IMR-90 (cell line): ENCODE results near the gene NACC1. TPM values are rescaled to one million over a fixed set of nuclear protein-coding genes. Genes with fewer than 3 reads are reported as not detected.
A peak's percentile ranks its signal among the peaks of the same experiment; 100 is the strongest.

Source experiments
- ATAC-seq: fragments of 200-7000 bp; cut with Tn5 transposase; 2 replicates; pipeline ENCODE4 v1.9.1; 2020; ENCODE audit warnings: low read depth, mild to moderate bottlenecking, moderate library complexity
- BruUV-seq: library from RNA; stranded (reverse); fragments of 400-500 nt; replicated peaks from 2 replicates; lab custom pipeline; 2021; lab: Mats Ljungman, UMichigan
- CTCF ChIA-PET: fragments of 300-600 bp; formaldehyde crosslinking; extraction: SDS; loops from one replicate; lab custom pipeline; 2021; ENCODE audit warnings: antibody characterized with exemption; lab: Yijun Ruan, JAX
- POLR2A ChIA-PET: fragments of 300-600 bp; sonication (Branson Sonifier 250); formaldehyde crosslinking; loops from one replicate; lab custom pipeline; 2022; ENCODE audit warnings: antibody characterized with exemption; ENCODE audit not compliant: unreplicated experiment; lab: Charles Lee
- DNase-seq: peaks from one replicate; pipeline ENCODE4 v3.0.0; 2013
- H2AFZ ChIP-seq: replicated peaks from 2 replicates; pipeline ENCODE3; 2013; ENCODE audit warnings: low read length, mild to moderate bottlenecking; ENCODE audit not compliant: poor library complexity
- H2AK5ac ChIP-seq: 2 replicates; pipeline ENCODE4 v1.6.1; 2013; ENCODE audit warnings: low read depth, low read length, inconsistent platforms
- H2AK9ac ChIP-seq: replicated peaks from 2 replicates; pipeline ENCODE3; 2013; ENCODE audit warnings: mild to moderate bottlenecking, low read depth, low read length, moderate library complexity; ENCODE audit not compliant: poor library complexity
- H2BK120ac ChIP-seq: 2 replicates; pipeline ENCODE4 v1.6.1; 2013; ENCODE audit warnings: low read depth, low read length, inconsistent platforms
- H2BK15ac ChIP-seq: 3 replicates; pipeline ENCODE4 v1.6.1; 2013; ENCODE audit warnings: low read depth, low read length, inconsistent platforms
- H2BK20ac ChIP-seq: 2 replicates; pipeline ENCODE4 v1.6.1; 2013; ENCODE audit warnings: low read depth, mild to moderate bottlenecking, inconsistent platforms, low read length, moderate library complexity
- H2BK5ac ChIP-seq: 2 replicates; pipeline ENCODE4 v1.6.1; 2013; ENCODE audit warnings: mild to moderate bottlenecking, low read depth, low read length, inconsistent platforms; ENCODE audit not compliant: poor library complexity, severe bottlenecking
- H3K14ac ChIP-seq: replicated peaks from 2 replicates; pipeline ENCODE4 v1.6.1; 2013; ENCODE audit warnings: low read depth, low read length, inconsistent platforms
- H3K18ac ChIP-seq: 2 replicates; pipeline ENCODE4 v1.6.1; 2013; ENCODE audit warnings: low read depth, low read length, control low read depth
- H3K23ac ChIP-seq: 2 replicates; pipeline ENCODE4 v1.6.1; 2013; ENCODE audit warnings: low read depth, low read length, inconsistent platforms
- H3K27ac ChIP-seq: 2 replicates; pipeline ENCODE4 v1.5.1; 2013; ENCODE audit warnings: mild to moderate bottlenecking, control low read depth, low read length; ENCODE audit not compliant: insufficient read depth
- H3K27me3 ChIP-seq: 2 replicates; pipeline ENCODE4 v1.6.1; 2013; ENCODE audit warnings: low read length; ENCODE audit not compliant: control insufficient read depth, insufficient read depth
- H3K36me3 ChIP-seq: 2 replicates; pipeline ENCODE4 v1.6.1; 2013; ENCODE audit warnings: low read length, mixed read lengths; ENCODE audit not compliant: control insufficient read depth, insufficient read depth
- H3K4ac ChIP-seq: 2 replicates; pipeline ENCODE4 v1.6.1; 2013; ENCODE audit warnings: low read depth, low read length, inconsistent platforms
- H3K4me1 ChIP-seq: 2 replicates; pipeline ENCODE4 v1.6.1; 2013; ENCODE audit warnings: low read length, mixed read lengths; ENCODE audit not compliant: control insufficient read depth, insufficient read depth
- H3K4me2 ChIP-seq: 2 replicates; pipeline ENCODE4 v1.6.1; 2013; ENCODE audit warnings: low read depth, mild to moderate bottlenecking, control low read depth, low read length, moderate library complexity
- H3K4me3 ChIP-seq: 2 replicates; pipeline ENCODE4 v1.5.1; 2013; ENCODE audit warnings: low read depth, mild to moderate bottlenecking, control low read depth, low read length, moderate library complexity; ENCODE audit not compliant: insufficient read depth
- H3K56ac ChIP-seq: 2 replicates; pipeline ENCODE4 v1.6.1; 2013; ENCODE audit warnings: low read length, inconsistent platforms; ENCODE audit not compliant: insufficient read depth; ENCODE audit errors: extremely low read depth
- H3K79me1 ChIP-seq, 2 experiments: 2 replicates each; pipeline ENCODE4 v1.6.1; 2013; ENCODE audit warnings: low read length in 2 of 2, inconsistent platforms in 1 of 2, low read depth in 1 of 2
- H3K9ac ChIP-seq: 2 replicates; pipeline ENCODE4 v1.6.1; 2013; ENCODE audit warnings: low read depth, low read length, control low read depth
- H3K9me1 ChIP-seq: 2 replicates; pipeline ENCODE4 v1.6.1; 2013; ENCODE audit warnings: low read length, inconsistent platforms; ENCODE audit not compliant: insufficient read depth
- H3K9me3 ChIP-seq: 2 replicates; pipeline ENCODE4 v1.6.1; 2013; ENCODE audit warnings: low read length; ENCODE audit not compliant: control insufficient read depth, insufficient read depth
- H4K20me1 ChIP-seq: 2 replicates; pipeline ENCODE4 v1.6.1; 2013; ENCODE audit warnings: low read length, inconsistent platforms; ENCODE audit not compliant: insufficient read depth
- H4K5ac ChIP-seq: 2 replicates; pipeline ENCODE4 v1.6.1; 2013; ENCODE audit warnings: mild to moderate bottlenecking, low read depth, low read length, control low read depth
- H4K8ac ChIP-seq, 2 experiments: 2 replicates each; pipeline ENCODE4 v1.6.1; 2013; ENCODE audit warnings: low read depth in 2 of 2, low read length in 2 of 2, control low read depth in 1 of 2, inconsistent platforms in 1 of 2
- H4K91ac ChIP-seq: 2 replicates; pipeline ENCODE4 v1.6.1; 2013; ENCODE audit warnings: low read depth, low read length, inconsistent platforms; ENCODE audit not compliant: insufficient read depth
- BHLHE40 ChIP-seq: fragments of 150-350 bp; IDR thresholded peaks from 2 replicates; pipeline ENCODE4 v1.6.1; 2016; ENCODE audit warnings: mild to moderate bottlenecking, low read depth, low read length
- CEBPB ChIP-seq: IDR thresholded peaks from 2 replicates; pipeline ENCODE4 v1.6.1; 2012; ENCODE audit warnings: low read depth, low read length, improper control_type of control experiment
- CHD1 ChIP-seq: IDR thresholded peaks from 2 replicates; pipeline ENCODE4 v1.6.1; 2012; ENCODE audit warnings: low read depth, low read length, improper control_type of control experiment
- CTCF ChIP-seq: conservative IDR thresholded peaks from 2 replicates; pipeline ENCODE4 v1.5.1; 2012; ENCODE audit warnings: mild to moderate bottlenecking, low read depth, low read length, improper control_type of control experiment
- ELK1 ChIP-seq: fragments of 150-350 bp; IDR thresholded peaks from 2 replicates; pipeline ENCODE4 v1.6.1; 2016; ENCODE audit warnings: low read depth, mild to moderate bottlenecking, low read length, moderate library complexity, borderline replicate concordance
- FOS ChIP-seq: fragments of 150-350 bp; IDR thresholded peaks from 2 replicates; pipeline ENCODE4 v1.6.1; 2016; ENCODE audit warnings: low read depth, low read length
- MAFK ChIP-seq: IDR thresholded peaks from 2 replicates; pipeline ENCODE4 v1.6.1; 2012; ENCODE audit warnings: low read depth, low read length, improper control_type of control experiment
- MAZ ChIP-seq: IDR thresholded peaks from 2 replicates; pipeline ENCODE4 v1.6.1; 2012; ENCODE audit warnings: low read depth, mild to moderate bottlenecking, low read length, improper control_type of control experiment, moderate library complexity, borderline replicate concordance
- MXI1 ChIP-seq: IDR thresholded peaks from 2 replicates; pipeline ENCODE4 v1.6.1; 2012; ENCODE audit warnings: low read depth, mild to moderate bottlenecking, low read length, moderate library complexity, borderline replicate concordance
- NFE2L2 ChIP-seq: fragments of 150-350 bp; IDR thresholded peaks from 2 replicates; pipeline ENCODE4 v1.6.1; 2016; ENCODE audit warnings: low read depth, mild to moderate bottlenecking, low read length
- POLR2A ChIP-seq: IDR thresholded peaks from 2 replicates; pipeline ENCODE4 v1.6.1; 2012; ENCODE audit warnings: mild to moderate bottlenecking, low read depth, low read length
- RAD21 ChIP-seq: IDR thresholded peaks from 2 replicates; pipeline ENCODE4 v1.6.1; 2012; ENCODE audit warnings: low read length, improper control_type of control experiment
- RCOR1 ChIP-seq: IDR thresholded peaks from 2 replicates; pipeline ENCODE4 v1.6.1; 2012; ENCODE audit warnings: mild to moderate bottlenecking, low read length, improper control_type of control experiment; ENCODE audit not compliant: insufficient replicate concordance
- RFX5 ChIP-seq: IDR thresholded peaks from 2 replicates; pipeline ENCODE4 v1.8.0; 2012; ENCODE audit warnings: low read depth, mild to moderate bottlenecking, low read length, moderate library complexity
- SMC3 ChIP-seq: fragments of 150-350 bp; IDR thresholded peaks from 2 replicates; pipeline ENCODE4 v1.6.1; 2016; ENCODE audit warnings: low read depth, mild to moderate bottlenecking, antibody characterized with exemption, low read length, moderate library complexity
- USF2 ChIP-seq: fragments of 150-350 bp; IDR thresholded peaks from 2 replicates; pipeline ENCODE4 v1.6.1; 2017; ENCODE audit warnings: mild to moderate bottlenecking, antibody characterized with exemption, low read length, low read depth
- WGBS, 2 experiments: methylation state at CpG; one replicate each; pipeline versions ENCODE4 v1.1.5 to v1.1.7; 2013; ENCODE audit warnings: missing lambda C conversion rate in 2 of 2; ENCODE audit not compliant: insufficient read length in 1 of 2; ENCODE audit errors: extremely low coverage in 2 of 2; 5-methylcytosine and 5-hydroxymethylcytosine counted together
- dilution Hi-C: fragments of 300-500 bp; cut with HindIII; formaldehyde crosslinking; loops from one replicate; pipeline ENCODE4 v1.14.3; 2018; ENCODE audit warnings: low sequenced_read_pairs; ENCODE audit not compliant: unreplicated experiment
- in situ Hi-C: fragments of 300-500 bp; cut with MboI; formaldehyde crosslinking; loops from 3 replicates; pipeline ENCODE4 v1.14.3; 2019; ENCODE audit warnings: low sequenced_read_pairs, inconsistent platforms, mixed read lengths
- intact Hi-C: fragments of 100-400 bp; cut with micrococcal nuclease; formaldehyde crosslinking; loops from 2 replicates; pipeline ENCODE4 v1.10.0; 2022
- polyA plus RNA-seq, 3 experiments: library from polyadenylated mRNA; depleted of rRNA; stranded (reverse); fragments of >200 nt; gene quantifications; 2 replicates each; pipeline ENCODE4 v1.2.3, GENCODE V29; 2012; ENCODE audit warnings: low replicate concordance in 1 of 3
- total RNA-seq: library from RNA; depleted of rRNA; stranded (reverse); fragments of >200 nt; gene quantifications from 2 replicates; pipeline ENCODE4 v1.2.3, GENCODE V29; 2012

NACC1 gene
- total and polyA plus RNA-seq, 2 of the 4 experiments (the other 2 are of a cell fraction): 42.5 to 181 TPM

- ChIA-PET POLR2A (no interaction called here), CTCF (no interaction called here)
- ATAC-seq (no peak), DNase-seq (no peak)
- H3K18ac ChIP-seq: no peak overlapping the region
- no peak overlapping the region for H3K4ac ChIP-seq
- H3K27me3 ChIP-seq: no peaks in the 10 kb centered on the region
- H3K27ac ChIP-seq: no peak overlapping the region
- no peak overlapping the region for H2BK5ac ChIP-seq
- no peak overlapping the region for H3K4me2 ChIP-seq
- H2BK15ac ChIP-seq: no peak overlapping the region
- no peak overlapping the region for H3K14ac ChIP-seq
- no peak for TF ChIP-seq CTCF
- no peak for TF ChIP-seq CHD1
- no peak for TF ChIP-seq POLR2A
- no peak for TF ChIP-seq NFE2L2
- TF ChIP-seq ELK1: no peak
- TF ChIP-seq RFX5: no peak
- TF ChIP-seq CEBPB: no peak
- no peak for TF ChIP-seq SMC3
- TF ChIP-seq MAZ: no peak
- TF ChIP-seq MXI1: no peak
- TF ChIP-seq FOS: no peak
- TF ChIP-seq BHLHE40: no peak
- TF ChIP-seq RCOR1: no peak
- TF ChIP-seq MAFK: no peak
- TF ChIP-seq RAD21: no peak
- TF ChIP-seq USF2: no peak
- H2AFZ ChIP-seq: no peak overlapping the region
- no peak overlapping the region for H3K4me3 ChIP-seq
- no peak overlapping the region for H3K9ac ChIP-seq
- in situ Hi-C loops (no loop called here), intact Hi-C loops (no loop called here), dilution Hi-C loops (no loop called here)
- no peak overlapping the region for H2BK120ac ChIP-seq
- no peaks in the 10 kb centered on the region for H3K9me1 ChIP-seq
- H3K4me1 ChIP-seq: no peaks in the 10 kb centered on the region
- BruUV-seq: no TSS peak
- H2AK9ac ChIP-seq: peak overlapping the region; percentile 55
- no peaks in the 10 kb centered on the region for H3K9me3 ChIP-seq
- no peak overlapping the region for H4K5ac ChIP-seq
- no peak overlapping the region for H3K56ac ChIP-seq
- no peak overlapping the region for H2BK20ac ChIP-seq
- no peak overlapping the region for H3K23ac ChIP-seq
- no peak overlapping the region for H2AK5ac ChIP-seq
- H4K20me1 ChIP-seq: no peaks in the 10 kb centered on the region
- H4K8ac ChIP-seq: no peak overlapping the region
- H4K91ac ChIP-seq: no peak overlapping the region
- H3K36me3 ChIP-seq: peaks cover 27% of the 10 kb centered on the region
- peaks cover 0 to 7% of the 10 kb centered on the region in 2 experiments; a peak in 2 of 4 replicates for H3K79me1 ChIP-seq
- 90% methylated on average over 10 of the region's 30 CpGs; no CpG with 5 or more reads in 1 of the 2 experiments for WGBS, 2 experiments
Measured at GRCh38 chr19:13109361-13110098, 8.5 kb upstream of the NACC1 start.
